GM23338 (cell line): ENCODE data around the gene DYSF. TPM values are rescaled to one million over a fixed set of nuclear protein-coding genes. Genes with fewer than 3 reads are reported as not detected.

ENCODE experiments used
- ATAC-seq: fragments of 200-7000 bp; cut with Tn5 transposase; 3 replicates; pipeline ENCODE4 v1.9.1; 2020
- DNase-seq: peaks from one replicate; pipeline ENCODE4 v3.0.0-alpha.2; 2015; ENCODE audit warnings: low spot score
- H2AFZ ChIP-seq: fragments of 200-600 bp; sonication (generic); 2 replicates; pipeline ENCODE4 v1.8.0; 2016; ENCODE audit warnings: antibody characterized with exemption, mild to moderate bottlenecking, moderate library complexity
- H3F3A ChIP-seq: fragments of 200-600 bp; sonication (generic); replicated peaks from 2 replicates; pipeline ENCODE4 v1.8.0; 2017; ENCODE audit warnings: antibody characterized with exemption, mixed run types, low read depth
- H3K27ac ChIP-seq: fragments of 200-600 bp; sonication (generic); 2 replicates; pipeline ENCODE4 v1.6.1; 2016; ENCODE audit warnings: low read depth
- H3K27me3 ChIP-seq: fragments of 200-600 bp; sonication (generic); 2 replicates; pipeline ENCODE4 v1.8.0; 2016; ENCODE audit warnings: mild to moderate bottlenecking, mixed run types, moderate library complexity; ENCODE audit not compliant: insufficient read depth
- H3K36me3 ChIP-seq: fragments of 200-600 bp; sonication (generic); 2 replicates; pipeline ENCODE4 v1.8.0; 2016; ENCODE audit warnings: mild to moderate bottlenecking; ENCODE audit not compliant: insufficient read depth
- H3K4me1 ChIP-seq: fragments of 200-600 bp; sonication (generic); 2 replicates; pipeline ENCODE4 v1.8.0; 2016; ENCODE audit warnings: mild to moderate bottlenecking, moderate library complexity; ENCODE audit not compliant: insufficient read depth
- H3K4me2 ChIP-seq: fragments of 200-600 bp; sonication (generic); 2 replicates; pipeline ENCODE4 v1.7.1; 2017; ENCODE audit warnings: mixed run types
- H3K4me3 ChIP-seq: fragments of 200-600 bp; sonication (generic); 2 replicates; pipeline ENCODE4 v1.6.1; 2016; ENCODE audit warnings: mixed run types
- H3K79me2 ChIP-seq: fragments of 200-600 bp; sonication (generic); replicated peaks from 2 replicates; pipeline ENCODE4 v1.8.0; 2017; ENCODE audit warnings: mild to moderate bottlenecking; ENCODE audit not compliant: insufficient read depth
- H3K9me2 ChIP-seq: fragments of 200-600 bp; sonication (generic); 2 replicates; pipeline ENCODE4 v1.8.0; 2017; ENCODE audit not compliant: insufficient read depth
- H4K20me1 ChIP-seq: fragments of 200-600 bp; sonication (generic); replicated peaks from 2 replicates; pipeline ENCODE4 v1.8.0; 2017; ENCODE audit warnings: mild to moderate bottlenecking; ENCODE audit not compliant: insufficient read depth
- H3K27ac Mint-ChIP-seq: 2 replicates; pipeline ENCODE4 v1.8.0; 2020; ENCODE audit warnings: inconsistent platforms, mild to moderate bottlenecking, moderate library complexity, mixed read lengths
- H3K27me3 Mint-ChIP-seq: 3 replicates; pipeline ENCODE4 v1.8.0; 2022; ENCODE audit warnings: low read depth, mild to moderate bottlenecking, moderate library complexity, mixed read lengths, inconsistent platforms; ENCODE audit not compliant: insufficient read depth, poor library complexity
- H3K36me3 Mint-ChIP-seq: 3 replicates; pipeline ENCODE4 v1.8.0; 2021; ENCODE audit warnings: low read depth, mild to moderate bottlenecking, inconsistent platforms, moderate library complexity, mixed read lengths
- H3K4me1 Mint-ChIP-seq: 3 replicates; pipeline ENCODE4 v1.8.0; 2020; ENCODE audit warnings: mild to moderate bottlenecking, inconsistent platforms, mixed read lengths
- H3K4me3 Mint-ChIP-seq: 3 replicates; pipeline ENCODE4 v1.8.0; 2021; ENCODE audit warnings: moderate library complexity, mild to moderate bottlenecking, inconsistent platforms, mixed read lengths
- H3K9me3 Mint-ChIP-seq: 3 replicates; pipeline ENCODE4 v1.8.0; 2020; ENCODE audit warnings: moderate library complexity, mild to moderate bottlenecking, inconsistent platforms, mixed read lengths
- CREB1 ChIP-seq: fragments of 250-450 bp; sonication (Bioruptor Pico); IDR thresholded peaks from 2 replicates; pipeline ENCODE4 v1.5.0; 2020; ENCODE audit warnings: low read depth, mild to moderate bottlenecking, moderate library complexity
- ETS1 ChIP-seq: IDR thresholded peaks from 2 replicates; pipeline ENCODE4 v1.6.1; 2016; ENCODE audit warnings: antibody characterized with exemption
- EZH2 ChIP-seq: fragments of 200-600 bp; sonication (generic); IDR thresholded peaks from one replicate; pipeline ENCODE4 v1.8.0; 2017; ENCODE audit warnings: antibody characterized with exemption, mild to moderate bottlenecking, low read depth; ENCODE audit not compliant: unreplicated experiment
- EZH2phosphoT487 ChIP-seq: fragments of 200-600 bp; sonication (generic); IDR thresholded peaks from one replicate; pipeline ENCODE4 v1.8.1; 2018; ENCODE audit warnings: antibody characterized with exemption; ENCODE audit not compliant: unreplicated experiment
- JUNB ChIP-seq: IDR thresholded peaks from one replicate; pipeline ENCODE4 v1.6.1; 2016; ENCODE audit warnings: antibody characterized with exemption; ENCODE audit not compliant: unreplicated experiment
- NANOG ChIP-seq: IDR thresholded peaks from 2 replicates; pipeline ENCODE4 v1.6.1; 2016; ENCODE audit warnings: antibody characterized with exemption, borderline replicate concordance
- POLR2AphosphoS5 ChIP-seq: IDR thresholded peaks from 2 replicates; pipeline ENCODE4 v1.6.1; 2016; ENCODE audit warnings: antibody characterized with exemption, low read depth
- REST ChIP-seq: IDR thresholded peaks from one replicate; pipeline ENCODE4 v1.6.1; 2018; ENCODE audit warnings: antibody characterized with exemption; ENCODE audit not compliant: unreplicated experiment
- STAT1 ChIP-seq: IDR thresholded peaks from one replicate; pipeline ENCODE4 v1.6.1; 2016; ENCODE audit warnings: antibody characterized with exemption; ENCODE audit not compliant: unreplicated experiment
- ZNF114 ChIP-seq: fragments of 250-450 bp; sonication (Bioruptor Pico); IDR thresholded peaks from 2 replicates; pipeline ENCODE4 v1.5.0; 2020; ENCODE audit warnings: mild to moderate bottlenecking, moderate library complexity
- ZNF331 ChIP-seq: fragments of 250-450 bp; sonication (Bioruptor Pico); IDR thresholded peaks from 2 replicates; pipeline ENCODE4 v1.5.0; 2020; ENCODE audit warnings: low read depth, mild to moderate bottlenecking, moderate library complexity
- polyA plus RNA-seq: library from polyadenylated mRNA; unstranded; fragments of >200 nt; fragmentation: Nextera tagmentation; extraction: Ambion mirVana; gene quantifications from 2 replicates; pipeline ENCODE4 v1.2.1, GENCODE V29; 2016
- total RNA-seq: library from RNA; depleted of rRNA; stranded (reverse); fragments of >200 nt; shearing (Covaris generic); gene quantifications from 2 replicates; pipeline ENCODE4 v1.2.3, GENCODE V29; 2014
- TF ChIP-seq, protein P1 (sequence below), 2 experiments: fragments of 200-600 bp in 1 of 2; sonication (generic) in 1 of 2; conservative IDR thresholded peaks; 2 replicates each; pipeline versions ENCODE4 v1.5.1 to v1.6.1; 2016 to 2017; ENCODE audit warnings: antibody characterized with exemption in 2 of 2, low read depth in 2 of 2, mild to moderate bottlenecking in 2 of 2, moderate library complexity in 1 of 2
- TF ChIP-seq, protein P2 (sequence below): fragments of 250-450 bp; sonication (Bioruptor Pico); IDR thresholded peaks from 2 replicates; pipeline ENCODE4 v1.5.0; 2020; ENCODE audit warnings: mild to moderate bottlenecking, moderate library complexity

DYSF gene
- total and polyA plus RNA-seq, 2 experiments from 2014 or later, result 7.3 to 21.3 TPM

DNA sequence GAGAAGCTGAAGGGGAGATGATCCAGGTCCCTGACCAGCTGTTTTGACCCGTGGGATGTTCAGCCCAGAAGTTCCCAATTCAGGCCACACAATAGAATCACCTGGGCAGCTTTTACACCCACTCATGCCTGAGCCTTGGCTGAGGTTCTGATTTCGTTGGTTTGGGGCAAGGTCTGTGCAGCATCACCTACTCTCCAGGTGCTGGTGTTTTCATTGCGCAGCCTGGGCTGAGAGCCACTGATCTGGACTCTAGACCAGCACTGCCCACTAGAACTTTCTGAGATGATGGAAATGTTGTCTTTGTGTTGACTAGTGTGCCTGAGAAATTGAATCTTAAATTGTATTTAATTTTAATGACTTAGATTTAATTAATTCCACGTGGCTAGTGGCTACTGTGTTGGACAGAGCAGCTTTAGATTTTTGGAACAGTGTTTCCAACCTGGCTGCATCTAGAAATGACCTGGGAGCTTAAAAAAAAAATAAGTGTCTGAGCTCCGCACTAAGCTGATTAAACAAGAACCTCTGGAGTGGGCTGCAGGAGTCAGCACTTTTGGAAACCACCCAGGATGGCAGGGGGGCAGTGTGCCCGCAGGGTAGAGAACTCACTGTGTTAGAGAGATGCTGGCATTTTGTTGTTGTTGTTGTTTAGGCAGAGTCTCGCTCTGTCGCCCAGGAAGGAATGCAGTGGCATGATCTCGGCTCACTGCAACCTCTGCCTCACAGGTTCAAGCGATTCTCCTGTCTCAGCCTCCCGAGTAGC, 33.7 kb downstream of the DYSF start:
- H3K9me2 ChIP-seq, result no peaks in the 10 kb centered on the region
- no peak overlapping the region for H3K4me3 ChIP-seq
- no peak for TF ChIP-seq ETS1
- no peak for TF ChIP-seq REST
- no peak for TF ChIP-seq ZNF114 (CRISPR knock-in tag)
- TF ChIP-seq NANOG, result no peak
- no peak for TF ChIP-seq JUNB
- TF ChIP-seq, protein P1, sequence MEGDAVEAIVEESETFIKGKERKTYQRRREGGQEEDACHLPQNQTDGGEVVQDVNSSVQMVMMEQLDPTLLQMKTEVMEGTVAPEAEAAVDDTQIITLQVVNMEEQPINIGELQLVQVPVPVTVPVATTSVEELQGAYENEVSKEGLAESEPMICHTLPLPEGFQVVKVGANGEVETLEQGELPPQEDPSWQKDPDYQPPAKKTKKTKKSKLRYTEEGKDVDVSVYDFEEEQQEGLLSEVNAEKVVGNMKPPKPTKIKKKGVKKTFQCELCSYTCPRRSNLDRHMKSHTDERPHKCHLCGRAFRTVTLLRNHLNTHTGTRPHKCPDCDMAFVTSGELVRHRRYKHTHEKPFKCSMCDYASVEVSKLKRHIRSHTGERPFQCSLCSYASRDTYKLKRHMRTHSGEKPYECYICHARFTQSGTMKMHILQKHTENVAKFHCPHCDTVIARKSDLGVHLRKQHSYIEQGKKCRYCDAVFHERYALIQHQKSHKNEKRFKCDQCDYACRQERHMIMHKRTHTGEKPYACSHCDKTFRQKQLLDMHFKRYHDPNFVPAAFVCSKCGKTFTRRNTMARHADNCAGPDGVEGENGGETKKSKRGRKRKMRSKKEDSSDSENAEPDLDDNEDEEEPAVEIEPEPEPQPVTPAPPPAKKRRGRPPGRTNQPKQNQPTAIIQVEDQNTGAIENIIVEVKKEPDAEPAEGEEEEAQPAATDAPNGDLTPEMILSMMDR (conservative IDR thresholded peaks at IDR 0.05; ENCODE audit: low read depth in 2 of 2), result no peak
- TF ChIP-seq EZH2phosphoT487, result no peak
- TF ChIP-seq STAT1, result no peak
- TF ChIP-seq, protein P2, sequence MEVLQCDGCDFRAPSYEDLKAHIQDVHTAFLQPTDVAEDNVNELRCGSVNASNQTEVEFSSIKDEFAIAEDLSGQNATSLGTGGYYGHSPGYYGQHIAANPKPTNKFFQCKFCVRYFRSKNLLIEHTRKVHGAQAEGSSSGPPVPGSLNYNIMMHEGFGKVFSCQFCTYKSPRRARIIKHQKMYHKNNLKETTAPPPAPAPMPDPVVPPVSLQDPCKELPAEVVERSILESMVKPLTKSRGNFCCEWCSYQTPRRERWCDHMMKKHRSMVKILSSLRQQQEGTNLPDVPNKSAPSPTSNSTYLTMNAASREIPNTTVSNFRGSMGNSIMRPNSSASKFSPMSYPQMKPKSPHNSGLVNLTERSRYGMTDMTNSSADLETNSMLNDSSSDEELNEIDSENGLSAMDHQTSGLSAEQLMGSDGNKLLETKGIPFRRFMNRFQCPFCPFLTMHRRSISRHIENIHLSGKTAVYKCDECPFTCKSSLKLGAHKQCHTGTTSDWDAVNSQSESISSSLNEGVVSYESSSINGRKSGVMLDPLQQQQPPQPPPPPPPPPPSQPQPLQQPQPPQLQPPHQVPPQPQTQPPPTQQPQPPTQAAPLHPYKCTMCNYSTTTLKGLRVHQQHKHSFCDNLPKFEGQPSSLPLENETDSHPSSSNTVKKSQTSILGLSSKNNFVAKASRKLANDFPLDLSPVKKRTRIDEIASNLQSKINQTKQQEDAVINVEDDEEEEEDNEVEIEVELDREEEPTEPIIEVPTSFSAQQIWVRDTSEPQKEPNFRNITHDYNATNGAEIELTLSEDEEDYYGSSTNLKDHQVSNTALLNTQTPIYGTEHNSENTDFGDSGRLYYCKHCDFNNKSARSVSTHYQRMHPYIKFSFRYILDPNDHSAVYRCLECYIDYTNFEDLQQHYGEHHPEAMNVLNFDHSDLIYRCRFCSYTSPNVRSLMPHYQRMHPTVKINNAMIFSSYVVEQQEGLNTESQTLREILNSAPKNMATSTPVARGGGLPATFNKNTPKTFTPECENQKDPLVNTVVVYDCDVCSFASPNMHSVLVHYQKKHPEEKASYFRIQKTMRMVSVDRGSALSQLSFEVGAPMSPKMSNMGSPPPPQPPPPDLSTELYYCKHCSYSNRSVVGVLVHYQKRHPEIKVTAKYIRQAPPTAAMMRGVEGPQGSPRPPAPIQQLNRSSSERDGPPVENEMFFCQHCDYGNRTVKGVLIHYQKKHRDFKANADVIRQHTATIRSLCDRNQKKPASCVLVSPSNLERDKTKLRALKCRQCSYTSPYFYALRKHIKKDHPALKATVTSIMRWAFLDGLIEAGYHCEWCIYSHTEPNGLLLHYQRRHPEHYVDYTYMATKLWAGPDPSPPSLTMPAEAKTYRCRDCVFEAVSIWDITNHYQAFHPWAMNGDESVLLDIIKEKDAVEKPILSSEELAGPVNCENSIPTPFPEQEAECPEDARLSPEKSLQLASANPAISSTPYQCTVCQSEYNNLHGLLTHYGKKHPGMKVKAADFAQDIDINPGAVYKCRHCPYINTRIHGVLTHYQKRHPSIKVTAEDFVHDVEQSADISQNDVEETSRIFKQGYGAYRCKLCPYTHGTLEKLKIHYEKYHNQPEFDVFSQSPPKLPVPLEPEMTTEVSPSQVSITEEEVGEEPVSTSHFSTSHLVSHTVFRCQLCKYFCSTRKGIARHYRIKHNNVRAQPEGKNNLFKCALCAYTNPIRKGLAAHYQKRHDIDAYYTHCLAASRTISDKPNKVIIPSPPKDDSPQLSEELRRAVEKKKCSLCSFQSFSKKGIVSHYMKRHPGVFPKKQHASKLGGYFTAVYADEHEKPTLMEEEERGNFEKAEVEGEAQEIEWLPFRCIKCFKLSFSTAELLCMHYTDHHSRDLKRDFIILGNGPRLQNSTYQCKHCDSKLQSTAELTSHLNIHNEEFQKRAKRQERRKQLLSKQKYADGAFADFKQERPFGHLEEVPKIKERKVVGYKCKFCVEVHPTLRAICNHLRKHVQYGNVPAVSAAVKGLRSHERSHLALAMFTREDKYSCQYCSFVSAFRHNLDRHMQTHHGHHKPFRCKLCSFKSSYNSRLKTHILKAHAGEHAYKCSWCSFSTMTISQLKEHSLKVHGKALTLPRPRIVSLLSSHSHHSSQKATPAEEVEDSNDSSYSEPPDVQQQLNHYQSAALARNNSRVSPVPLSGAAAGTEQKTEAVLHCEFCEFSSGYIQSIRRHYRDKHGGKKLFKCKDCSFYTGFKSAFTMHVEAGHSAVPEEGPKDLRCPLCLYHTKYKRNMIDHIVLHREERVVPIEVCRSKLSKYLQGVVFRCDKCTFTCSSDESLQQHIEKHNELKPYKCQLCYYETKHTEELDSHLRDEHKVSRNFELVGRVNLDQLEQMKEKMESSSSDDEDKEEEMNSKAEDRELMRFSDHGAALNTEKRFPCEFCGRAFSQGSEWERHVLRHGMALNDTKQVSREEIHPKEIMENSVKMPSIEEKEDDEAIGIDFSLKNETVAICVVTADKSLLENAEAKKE (CRISPR knock-in tag), result no peak
- no peak for TF ChIP-seq ZNF331
- TF ChIP-seq EZH2, result no peak
- no peak for TF ChIP-seq POLR2AphosphoS5
- TF ChIP-seq CREB1 (CRISPR knock-in tag), result no peak
- H3K27ac ChIP-seq, result no peak overlapping the region
- H3F3A ChIP-seq, result 0 out of 2 replicates have a peak, but pooled peaks cover 4% of the 10 kb centered on the region
- H3K27ac Mint-ChIP-seq, result no peak overlapping the region
- H3K79me2 ChIP-seq, result no peaks in the 10 kb centered on the region
- DNase-seq (no peak), ATAC-seq (no peak)
- no peaks in the 10 kb centered on the region for H3K27me3 ChIP-seq
- peaks cover 26% of the 10 kb centered on the region for H3K4me1 Mint-ChIP-seq
- no peak overlapping the region for H2AFZ ChIP-seq
- peaks cover 3% of the 10 kb centered on the region; the same call in 1 of the 2 replicates for H3K4me1 ChIP-seq
- H3K4me2 ChIP-seq, result no peak overlapping the region
- H4K20me1 ChIP-seq, result 0 out of 2 replicates have a peak, but pooled peaks cover 8% of the 10 kb centered on the region
- no peak overlapping the region for H3K4me3 Mint-ChIP-seq
- H3K36me3 Mint-ChIP-seq, result peaks cover 3% of the 10 kb centered on the region; the same call in 1 of the 3 replicates
- H3K9me3 Mint-ChIP-seq, result no peaks in the 10 kb centered on the region
- peaks cover 5% of the 10 kb centered on the region for H3K27me3 Mint-ChIP-seq
- no peaks in the 10 kb centered on the region for H3K36me3 ChIP-seq
